GM21529 (cell line): ENCODE results near the gene MRPS2.

Experiments used
- ATAC-seq: cut with Tn5 transposase; IDR thresholded peaks from one replicate; pipeline ENCODE4 v1.9.1; 2021; ENCODE audit not compliant: unreplicated experiment

The MRPS2 gene

GRCh38 chr9:135551456-135551855 lies 51.0 kb downstream of the MRPS2 start:
- no peak for ATAC-seq

DNA sequence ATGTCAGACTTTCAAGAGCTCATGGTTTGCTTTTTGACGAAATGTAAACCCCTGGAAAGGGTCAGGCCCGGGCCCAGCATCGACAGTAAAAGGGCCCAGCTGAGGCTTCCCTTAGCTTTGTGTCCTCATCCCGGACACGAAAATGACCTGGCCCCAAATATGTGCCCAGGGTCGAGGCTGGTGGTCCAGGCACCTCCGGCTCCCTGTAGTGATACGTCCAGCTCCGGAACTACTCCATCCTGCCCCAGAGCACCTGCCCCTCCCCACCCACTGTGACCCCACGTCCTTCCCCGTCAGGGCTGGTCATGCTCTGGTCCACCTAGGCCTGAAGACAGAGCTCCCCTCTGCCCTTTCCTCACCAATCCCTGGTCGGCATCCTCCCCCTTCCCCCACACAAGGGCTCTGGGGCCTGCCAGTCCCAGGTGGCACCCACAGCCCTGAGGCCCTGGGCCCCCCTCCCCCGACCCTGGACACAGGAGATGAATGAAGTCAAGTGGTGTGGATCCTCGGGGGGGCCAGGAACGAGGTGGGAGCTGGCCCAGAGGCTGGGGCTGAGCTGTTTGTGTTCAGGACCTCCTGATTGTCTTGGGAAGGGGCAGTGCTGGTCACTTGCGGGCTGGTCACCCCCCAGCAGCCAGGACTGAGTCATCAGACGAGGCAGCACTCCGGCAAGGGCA lies 51.7 kb downstream of the MRPS2 start:
- ATAC-seq = no peak

DNA sequence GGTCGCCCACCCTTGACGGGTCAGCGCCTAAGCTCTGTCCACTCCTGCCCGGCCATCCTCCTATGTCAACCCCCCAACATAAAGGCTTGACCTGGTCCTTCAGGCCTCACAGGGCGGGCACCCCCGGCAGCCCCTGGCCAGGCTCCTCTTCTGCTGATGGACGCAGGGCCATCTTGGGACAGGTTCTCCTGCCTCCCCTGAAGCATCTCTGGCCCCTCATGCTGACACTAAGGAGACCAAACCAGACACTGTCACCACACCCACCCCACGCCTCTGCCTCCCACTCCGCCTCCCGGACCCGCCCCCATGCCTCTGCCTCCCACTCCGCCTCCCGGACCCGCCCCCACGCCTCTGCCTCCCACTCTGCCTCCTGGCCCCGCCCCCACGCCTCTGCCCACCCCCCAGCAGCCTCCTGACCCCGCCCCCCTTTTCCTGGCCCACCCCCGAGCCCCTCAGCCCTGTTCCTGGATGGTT lies 52.3 kb downstream of the MRPS2 start:
- no peak for ATAC-seq
